PC-9 (cell line): ENCODE measurements around the gene PRDM16.

ENCODE experiments used
- EZH2 ChIP-seq: fragments of 200-600 bp; sonication (generic); IDR thresholded peaks from 2 replicates; pipeline ENCODE4 v1.8.0; 2017; ENCODE audit warnings: antibody characterized with exemption, low read depth
- TF ChIP-seq, protein P1 (sequence below): fragments of 200-600 bp; sonication (generic); conservative IDR thresholded peaks from 2 replicates; pipeline ENCODE4 v1.6.1; 2017; ENCODE audit warnings: mixed run types, antibody characterized with exemption, mild to moderate bottlenecking, moderate library complexity

DNA sequence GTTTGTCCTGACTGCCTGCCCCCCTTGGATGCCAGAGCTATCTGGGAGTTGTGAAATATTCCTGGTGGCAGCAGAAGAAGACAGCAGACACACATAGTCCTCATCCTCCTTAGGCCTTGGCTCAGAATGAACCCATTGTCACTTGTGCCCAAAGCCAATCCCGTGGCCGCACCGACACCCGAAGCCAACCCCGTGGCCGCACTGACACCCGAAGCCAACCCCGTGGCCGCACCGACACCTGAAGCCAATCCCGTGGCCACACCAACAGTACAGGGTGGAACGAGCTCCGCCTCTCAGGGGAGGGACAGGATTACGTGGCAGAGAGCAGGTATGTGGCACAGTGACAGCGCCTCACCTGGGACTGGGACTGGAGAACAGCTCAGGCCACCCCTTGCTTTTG lies 186.7 kb downstream of the PRDM16 start:
- TF ChIP-seq, protein P1, sequence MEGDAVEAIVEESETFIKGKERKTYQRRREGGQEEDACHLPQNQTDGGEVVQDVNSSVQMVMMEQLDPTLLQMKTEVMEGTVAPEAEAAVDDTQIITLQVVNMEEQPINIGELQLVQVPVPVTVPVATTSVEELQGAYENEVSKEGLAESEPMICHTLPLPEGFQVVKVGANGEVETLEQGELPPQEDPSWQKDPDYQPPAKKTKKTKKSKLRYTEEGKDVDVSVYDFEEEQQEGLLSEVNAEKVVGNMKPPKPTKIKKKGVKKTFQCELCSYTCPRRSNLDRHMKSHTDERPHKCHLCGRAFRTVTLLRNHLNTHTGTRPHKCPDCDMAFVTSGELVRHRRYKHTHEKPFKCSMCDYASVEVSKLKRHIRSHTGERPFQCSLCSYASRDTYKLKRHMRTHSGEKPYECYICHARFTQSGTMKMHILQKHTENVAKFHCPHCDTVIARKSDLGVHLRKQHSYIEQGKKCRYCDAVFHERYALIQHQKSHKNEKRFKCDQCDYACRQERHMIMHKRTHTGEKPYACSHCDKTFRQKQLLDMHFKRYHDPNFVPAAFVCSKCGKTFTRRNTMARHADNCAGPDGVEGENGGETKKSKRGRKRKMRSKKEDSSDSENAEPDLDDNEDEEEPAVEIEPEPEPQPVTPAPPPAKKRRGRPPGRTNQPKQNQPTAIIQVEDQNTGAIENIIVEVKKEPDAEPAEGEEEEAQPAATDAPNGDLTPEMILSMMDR: no peak
- TF ChIP-seq EZH2: no peak
